Esophagus squamous epithelium (tissue), 5 donors: ENCODE data around the gene ZDHHC14. TPM values are rescaled to one million over a fixed set of nuclear protein-coding genes. Genes with fewer than 3 reads are reported as not detected.
A peak's percentile ranks its signal among the peaks of the same experiment; 100 is the strongest.

Source experiments
- DNase-seq: peaks from one replicate; lab custom pipeline; 2025; lab: John Stamatoyannopoulos, UW
- H3K27ac ChIP-seq, 4 donors: fragments of 200-600 bp; sonication (generic); one replicate each; pipeline ENCODE4 v1.5.1; 2016 to 2019; ENCODE audit warnings: mild to moderate bottlenecking in 1 of 4
- H3K27me3 ChIP-seq, 4 donors: fragments of 200-600 bp; sonication (generic); 1 replicate in 3 of 4; 2 replicates in 1 of 4; pipeline versions ENCODE4 v1.5.1 to v1.6.0; 2017 to 2021; ENCODE audit warnings: antibody characterized with exemption in 1 of 4
- H3K36me3 ChIP-seq, 3 donors: fragments of 200-600 bp; sonication (generic); one replicate each; pipeline ENCODE4 v1.5.1; 2016 to 2019
- H3K4me1 ChIP-seq, 3 donors: fragments of 200-600 bp; sonication (generic); one replicate each; pipeline ENCODE4 v1.5.1; 2017 to 2019
- H3K4me3 ChIP-seq, 4 donors: fragments of 200-600 bp; sonication (generic); 1 replicate in 3 of 4; 2 replicates in 1 of 4; pipeline ENCODE4 v1.5.1; 2016 to 2019; ENCODE audit warnings: mild to moderate bottlenecking in 2 of 4, moderate library complexity in 1 of 4
- H3K9me3 ChIP-seq, 3 donors: fragments of 200-600 bp; sonication (generic); one replicate each; pipeline ENCODE4 v1.5.1; 2016 to 2019
- CTCF ChIP-seq, 6 experiments: fragments of 450-650 bp in 4 of 6; fragments of 200-600 bp in 2 of 6; sonication (generic) in 2 of 6; IDR thresholded peaks; one replicate each; pipeline ENCODE4 v1.5.1; 2016 to 2019; ENCODE audit warnings: antibody characterized with exemption in 6 of 6, mild to moderate bottlenecking in 4 of 6, moderate library complexity in 4 of 6
- POLR2A ChIP-seq, 4 donors: fragments of 450-650 bp; IDR thresholded peaks; one replicate each; pipeline ENCODE4 v1.6.1; 2017; ENCODE audit warnings: antibody characterized with exemption in 4 of 4, mild to moderate bottlenecking in 4 of 4, moderate library complexity in 3 of 4
- WGBS, 2 donors: methylation state at CpG; one replicate each; pipeline ENCODE4 v1.1.5; 2018; 5-methylcytosine and 5-hydroxymethylcytosine counted together
- intact Hi-C: fragments of 100-400 bp; cut with DNase I; formaldehyde crosslinking; loops from one replicate; pipeline ENCODE4 v1.15.0; 2022
- total RNA-seq, 4 donors: library from RNA; depleted of rRNA; stranded (reverse); fragments of >200 nt; gene quantifications; one replicate each; pipeline ENCODE4 v1.1.0, GENCODE V29; 2016
- donor health status: DM: yes; HTN: yes; CAD: no.

The ZDHHC14 gene
- total RNA-seq, 4 donors from 2014 or later: 6.1 to 15.6 (median 6.9) TPM

DNA sequence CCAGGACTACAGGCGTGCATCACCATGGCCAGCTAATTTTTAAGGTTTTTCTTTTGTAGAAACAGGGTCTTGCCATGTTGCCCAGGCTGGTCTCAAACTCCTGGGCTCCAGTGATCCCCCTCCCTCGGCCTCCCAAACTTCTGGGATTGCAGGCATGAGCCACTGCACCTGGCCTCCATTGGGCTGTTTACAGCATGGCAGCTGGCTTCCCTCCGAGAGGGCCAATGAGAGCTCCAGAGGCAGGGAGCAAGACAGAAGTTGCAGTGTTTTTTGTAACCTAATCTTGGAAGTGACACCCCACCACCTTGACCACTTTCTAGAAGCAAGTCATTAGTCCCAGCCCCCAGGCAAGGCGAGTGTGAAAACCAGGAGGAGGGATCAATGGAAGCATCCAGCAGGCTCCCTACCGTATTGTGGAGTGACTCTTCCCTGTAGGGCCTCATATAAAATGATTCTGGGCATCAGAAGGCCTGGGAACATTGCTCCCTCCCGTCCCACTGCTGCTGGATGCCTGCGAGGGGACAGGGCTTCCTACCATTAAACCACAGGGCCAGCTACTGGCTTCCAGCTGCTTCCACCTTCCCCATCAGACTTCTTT, 144.4 kb downstream of the ZDHHC14 start:
- Histone ChIP-seq H3K36me3 (no peaks in the 10 kb centered on the region), H3K4me3 (no peak overlapping the region), H3K27me3 (no peaks in the 10 kb centered on the region), H3K4me1 (peaks cover 0 to 13% (median 0%) of the 10 kb centered on the region in 3 donors), H3K27ac (no peak overlapping the region), H3K9me3 (no peaks in the 10 kb centered on the region)
- TF ChIP-seq CTCF (IDR thresholded peaks at IDR 0.05) (no peak), POLR2A (IDR thresholded peaks at IDR 0.05) (no peak)
- 88 to 91% methylated on average over 5 to 6 of the region's 7 CpGs for WGBS, 2 donors
- intact Hi-C loops: no loop called here
- no peak for DNase-seq

GRCh38 chr6:157525918-157526425, 145.0 kb downstream of the ZDHHC14 start:
- TF ChIP-seq POLR2A (IDR thresholded peaks at IDR 0.05): no peak
- TF ChIP-seq CTCF (IDR thresholded peaks at IDR 0.05): no peak
- H3K4me3 ChIP-seq: no peak overlapping the region
- no peaks in the 10 kb centered on the region for H3K27me3 ChIP-seq
- WGBS, 2 donors: 75 to 91% methylated on average over 5 of the region's 5 CpGs
- H3K27ac ChIP-seq: no peak overlapping the region
- no peaks in the 10 kb centered on the region for H3K9me3 ChIP-seq
- H3K4me1 ChIP-seq: peaks cover 0 to 13% (median 0%) of the 10 kb centered on the region in 3 donors
- DNase-seq: no peak
- intact Hi-C loops: no loop called here
- no peaks in the 10 kb centered on the region for H3K36me3 ChIP-seq

- Histone ChIP-seq H3K27me3 (peaks cover 0 to 6% (median 0%) of the 10 kb centered on the region in 4 donors), H3K9me3 (no peaks in the 10 kb centered on the region), H3K4me3 (no peak overlapping the region), H3K27ac (peak overlapping the region in 1 of 4 donors; percentile 29), H3K4me1 (peaks cover 0 to 13% (median 0%) of the 10 kb centered on the region in 3 donors), H3K36me3 (no peaks in the 10 kb centered on the region)
- no peak for DNase-seq
- TF ChIP-seq POLR2A (IDR thresholded peaks at IDR 0.05): no peak
- no peak for TF ChIP-seq CTCF (IDR thresholded peaks at IDR 0.05)
- intact Hi-C loops: no loop called here
- 42 to 63% methylated on average over 4 of the region's 4 CpGs for WGBS, 2 donors
Observed at GRCh38 chr6:157527471-157527907, 146.5 kb downstream of the ZDHHC14 start.

DNA sequence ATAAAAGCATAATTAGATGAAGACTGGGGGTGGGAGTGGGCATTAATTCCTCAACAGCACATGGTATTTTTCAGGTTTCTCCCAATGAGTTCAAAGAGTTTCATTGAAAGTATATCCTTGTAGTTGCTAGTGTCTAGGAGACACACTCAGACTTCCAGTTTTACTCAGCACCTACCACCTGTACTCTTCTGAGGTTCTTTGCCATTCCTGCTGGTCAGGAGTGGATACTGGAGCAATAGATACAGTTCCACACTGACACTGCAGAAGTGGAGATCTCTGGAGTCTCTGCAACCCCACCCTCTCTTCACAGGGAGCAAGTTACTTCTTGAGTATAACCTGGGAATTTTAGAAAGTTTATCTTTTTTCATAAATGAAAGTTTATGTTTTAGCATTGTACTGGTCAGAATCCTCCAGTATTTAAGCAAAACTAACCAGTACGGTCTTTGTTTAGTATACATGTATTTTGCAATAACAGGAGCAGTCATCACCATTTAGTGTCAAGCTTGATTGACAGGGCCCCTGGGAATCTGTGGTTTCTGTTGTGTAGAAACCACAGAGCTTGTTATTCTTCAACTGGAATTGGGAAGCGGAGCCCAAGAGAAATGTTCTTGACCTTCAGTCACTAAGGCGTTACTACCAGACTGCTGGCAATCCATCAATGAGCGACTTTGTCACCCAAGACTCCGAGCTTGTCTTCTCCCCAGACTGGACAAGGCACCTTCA, 148.1 kb downstream of the ZDHHC14 start:
- 74 to 85% methylated on average over 5 of the region's 5 CpGs for WGBS, 2 donors
- Histone ChIP-seq H3K4me3 (no peak overlapping the region), H3K36me3 (no peaks in the 10 kb centered on the region), H3K27ac (no peak overlapping the region), H3K4me1 (peaks cover 0 to 21% (median 0%) of the 10 kb centered on the region in 3 donors), H3K9me3 (no peaks in the 10 kb centered on the region), H3K27me3 (peaks cover 0 to 12% (median 0%) of the 10 kb centered on the region in 4 donors)
- TF ChIP-seq POLR2A (IDR thresholded peaks at IDR 0.05) (no peak), CTCF (IDR thresholded peaks at IDR 0.05) (no peak)
- DNase-seq: no peak
- intact Hi-C loops: no loop called here

DNA sequence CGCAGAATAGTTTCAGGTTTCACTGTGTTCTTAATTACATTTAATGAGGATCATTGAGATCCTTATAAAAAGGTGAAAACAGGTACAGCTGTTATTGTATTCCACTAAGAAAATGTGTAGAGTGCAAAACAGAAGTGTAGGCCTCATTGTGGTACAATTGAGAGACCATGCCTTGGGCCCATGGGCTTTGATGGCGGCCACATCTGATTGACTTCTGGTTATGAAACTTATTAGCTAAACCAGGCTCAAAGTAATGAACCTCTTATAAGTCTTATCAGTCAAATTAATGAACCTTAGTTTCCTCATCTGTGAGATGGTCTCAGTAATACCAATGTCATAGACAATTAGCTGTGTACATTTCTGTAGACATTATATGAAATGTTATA, 148.7 kb downstream of the ZDHHC14 start:
- H3K9me3 ChIP-seq: no peaks in the 10 kb centered on the region
- no peak overlapping the region for H3K27ac ChIP-seq
- intact Hi-C loops: no loop called here
- 91 to 96% methylated on average over 2 of the region's 2 CpGs for WGBS, 2 donors
- no peaks in the 10 kb centered on the region for H3K36me3 ChIP-seq
- TF ChIP-seq CTCF (IDR thresholded peaks at IDR 0.05) (no peak), POLR2A (IDR thresholded peaks at IDR 0.05) (no peak)
- H3K4me3 ChIP-seq: no peak overlapping the region
- peaks cover 0 to 23% (median 2%) of the 10 kb centered on the region in 3 donors for H3K4me1 ChIP-seq
- DNase-seq: no peak
- H3K27me3 ChIP-seq: peaks cover 0 to 12% (median 0%) of the 10 kb centered on the region in 4 donors
